Prostate gland (tissue), 2 donors: Measurements from ENCODE around the gene OR2V2. TPM values are rescaled to one million over a fixed set of nuclear protein-coding genes. Genes with fewer than 3 reads are reported as not detected.

ENCODE experiments used
- DNase-seq: peaks from one replicate; pipeline ENCODE4 v3.0.0-alpha.2; 2019; ENCODE audit warnings: low spot score
- H3K27ac ChIP-seq, 2 donors: fragments of 200-600 bp; sonication (generic); 2 replicates each; pipeline ENCODE4 v1.5.1; 2017 to 2019
- H3K27me3 ChIP-seq: fragments of 200-600 bp; sonication (generic); replicated peaks from 2 replicates; pipeline ENCODE4 v1.5.1; 2019; ENCODE audit not compliant: insufficient read depth
- H3K36me3 ChIP-seq, 2 donors: fragments of 200-600 bp; sonication (generic); 1 replicate in 1 of 2; 2 replicates in 1 of 2; pipeline versions ENCODE4 v1.5.1 to v1.8.1; 2017 to 2019
- H3K4me1 ChIP-seq: fragments of 200-600 bp; sonication (generic); replicated peaks from 2 replicates; pipeline ENCODE4 v1.5.1; 2019
- H3K4me3 ChIP-seq, 2 donors: fragments of 200-600 bp; sonication (generic); 2 replicates each; pipeline ENCODE4 v1.5.1; 2017 to 2019
- H3K9me3 ChIP-seq: fragments of 200-600 bp; sonication (generic); 2 replicates; pipeline ENCODE4 v1.5.1; 2017
- POLR2A ChIP-seq: fragments of 450-650 bp; IDR thresholded peaks from one replicate; pipeline ENCODE4 v1.6.1; 2016; ENCODE audit warnings: antibody characterized with exemption, mild to moderate bottlenecking
- POLR2AphosphoS5 ChIP-seq: sonication (generic); formaldehyde crosslinking; IDR thresholded peaks from one replicate; pipeline ENCODE4 v1.6.1; 2017; ENCODE audit warnings: antibody characterized with exemption
- WGBS: methylation state at CpG from one replicate; pipeline ENCODE4 v1.1.5; 2018; 5-methylcytosine and 5-hydroxymethylcytosine counted together
- intact Hi-C: fragments of 100-400 bp; cut with DNase I; formaldehyde crosslinking; loops from one replicate; pipeline ENCODE4 v1.14.2; 2022
- total RNA-seq, 2 donors: library from RNA; depleted of rRNA; stranded (reverse); fragments of >200 nt; gene quantifications; one replicate each; pipeline ENCODE4 v1.1.0, GENCODE V29; 2016
- TF ChIP-seq, protein P1 (sequence below), 4 experiments: fragments of 200-600 bp in 2 of 4; fragments of 450-650 bp in 2 of 4; sonication (generic) in 2 of 4; IDR thresholded peaks; 1 replicate in 3 of 4; 2 replicates in 1 of 4; pipeline ENCODE4 v1.5.1; 2016 to 2019; ENCODE audit warnings: antibody characterized with exemption in 4 of 4, mild to moderate bottlenecking in 2 of 4, moderate library complexity in 2 of 4

Gene OR2V2
- total RNA-seq, 2 donors from 2014 or later: not detected

- intact Hi-C loops: no loop called here
- DNase-seq: no peak
- H3K36me3 ChIP-seq: no peaks in the 10 kb centered on the region
- WGBS: 60% methylated on average over 14 of the region's 14 CpGs
- H3K4me3 ChIP-seq: no peak within 1 kb of the TSS
- TF ChIP-seq, protein P1, sequence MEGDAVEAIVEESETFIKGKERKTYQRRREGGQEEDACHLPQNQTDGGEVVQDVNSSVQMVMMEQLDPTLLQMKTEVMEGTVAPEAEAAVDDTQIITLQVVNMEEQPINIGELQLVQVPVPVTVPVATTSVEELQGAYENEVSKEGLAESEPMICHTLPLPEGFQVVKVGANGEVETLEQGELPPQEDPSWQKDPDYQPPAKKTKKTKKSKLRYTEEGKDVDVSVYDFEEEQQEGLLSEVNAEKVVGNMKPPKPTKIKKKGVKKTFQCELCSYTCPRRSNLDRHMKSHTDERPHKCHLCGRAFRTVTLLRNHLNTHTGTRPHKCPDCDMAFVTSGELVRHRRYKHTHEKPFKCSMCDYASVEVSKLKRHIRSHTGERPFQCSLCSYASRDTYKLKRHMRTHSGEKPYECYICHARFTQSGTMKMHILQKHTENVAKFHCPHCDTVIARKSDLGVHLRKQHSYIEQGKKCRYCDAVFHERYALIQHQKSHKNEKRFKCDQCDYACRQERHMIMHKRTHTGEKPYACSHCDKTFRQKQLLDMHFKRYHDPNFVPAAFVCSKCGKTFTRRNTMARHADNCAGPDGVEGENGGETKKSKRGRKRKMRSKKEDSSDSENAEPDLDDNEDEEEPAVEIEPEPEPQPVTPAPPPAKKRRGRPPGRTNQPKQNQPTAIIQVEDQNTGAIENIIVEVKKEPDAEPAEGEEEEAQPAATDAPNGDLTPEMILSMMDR (IDR thresholded peaks at IDR 0.05): no peak
- TF ChIP-seq POLR2A (no peak), POLR2AphosphoS5 (no peak)
- H3K9me3 ChIP-seq: no peaks in the 10 kb centered on the region
- H3K4me1 ChIP-seq: no peaks in the 10 kb centered on the region
- H3K27ac ChIP-seq: no peak within 1 kb of the TSS
- peaks cover 5% of the 10 kb centered on the region for H3K27me3 ChIP-seq
These were observed 16.4 kb upstream of the OR2V2 start, which contains the start of gene OR2V1 for GRCh38 chr5:181130832-181131496. Gene OR2V1, minus strand, starts transcription at chr5:181131169. Its CDS starts 5,865 bp downstream, at chr5:181125304.

GRCh38 chr5:181131514-181131913 lies 15.9 kb upstream of the OR2V2 start:
- Histone ChIP-seq H3K36me3 (no peaks in the 10 kb centered on the region), H3K4me1 (no peaks in the 10 kb centered on the region), H3K4me3 (no peak overlapping the region), H3K27me3 (peaks cover 5% of the 10 kb centered on the region), H3K27ac (no peak overlapping the region), H3K9me3 (no peaks in the 10 kb centered on the region)
- no peak for DNase-seq
- WGBS: 84% methylated on average over 11 of the region's 11 CpGs
- intact Hi-C loops: no loop called here
- TF ChIP-seq, protein P1 (IDR thresholded peaks at IDR 0.05): no peak
- no peak for TF ChIP-seq POLR2AphosphoS5
- TF ChIP-seq POLR2A: no peak

GRCh38 chr5:181133083-181133482 lies 14.3 kb upstream of the OR2V2 start:
- intact Hi-C loops: no loop called here
- no peak overlapping the region for H3K4me3 ChIP-seq
- H3K36me3 ChIP-seq: no peaks in the 10 kb centered on the region
- TF ChIP-seq POLR2A: no peak
- TF ChIP-seq, protein P1 (IDR thresholded peaks at IDR 0.05): no peak
- no peak for TF ChIP-seq POLR2AphosphoS5
- H3K27me3 ChIP-seq: no peaks in the 10 kb centered on the region
- no peak overlapping the region for H3K27ac ChIP-seq
- H3K9me3 ChIP-seq: no peaks in the 10 kb centered on the region
- no peaks in the 10 kb centered on the region for H3K4me1 ChIP-seq
- WGBS: 54% methylated on average over 3 of the region's 3 CpGs
- no peak for DNase-seq

- Histone ChIP-seq H3K27ac (no peak overlapping the region), H3K9me3 (no peaks in the 10 kb centered on the region), H3K27me3 (no peaks in the 10 kb centered on the region), H3K4me1 (no peaks in the 10 kb centered on the region), H3K36me3 (no peaks in the 10 kb centered on the region), H3K4me3 (no peak overlapping the region)
- no peak for DNase-seq
- TF ChIP-seq POLR2AphosphoS5 (no peak), POLR2A (no peak)
- TF ChIP-seq, protein P1 (IDR thresholded peaks at IDR 0.05): no peak
- intact Hi-C loops: no loop called here
- 66% methylated on average over 10 of the region's 10 CpGs for WGBS
These were observed 13.7 kb upstream of the OR2V2 start for GRCh38 chr5:181133610-181134231.

- intact Hi-C loops: no loop called here
- Histone ChIP-seq H3K9me3 (no peaks in the 10 kb centered on the region), H3K4me3 (no peak overlapping the region), H3K27ac (no peak overlapping the region), H3K4me1 (no peaks in the 10 kb centered on the region), H3K36me3 (no peaks in the 10 kb centered on the region), H3K27me3 (no peaks in the 10 kb centered on the region)
- no peak for DNase-seq
- TF ChIP-seq, protein P1 (IDR thresholded peaks at IDR 0.05): no peak
- TF ChIP-seq POLR2AphosphoS5 (no peak), POLR2A (no peak)
- 86% methylated on average over 6 of the region's 6 CpGs for WGBS
These were observed 13.1 kb upstream of the OR2V2 start for GRCh38 chr5:181134259-181134658.
